Smooth muscle cell (in vitro differentiated cells): ENCODE data around the gene ANO6. TPM values are rescaled to one million over a fixed set of nuclear protein-coding genes. Genes with fewer than 3 reads are reported as not detected.

Experiments used
- DNase-seq: peaks from one replicate; lab custom pipeline; 2025; ENCODE audit not compliant: unreplicated experiment; lab: John Stamatoyannopoulos, UW
- H2AFZ ChIP-seq: fragments of 200-600 bp; sonication (generic); 2 replicates; pipeline ENCODE4 v1.6.0; 2016; ENCODE audit warnings: antibody characterized with exemption, low read depth, mild to moderate bottlenecking
- H3F3A ChIP-seq: fragments of 200-600 bp; sonication (generic); 2 replicates; pipeline ENCODE4 v1.6.0; 2017; ENCODE audit warnings: antibody characterized with exemption, low read depth
- H3K27ac ChIP-seq: fragments of 200-600 bp; sonication (generic); 2 replicates; pipeline ENCODE4 v1.5.1; 2016; ENCODE audit warnings: low read depth, mild to moderate bottlenecking
- H3K27me3 ChIP-seq: fragments of 200-600 bp; sonication (generic); 2 replicates; pipeline ENCODE4 v1.6.1; 2016; ENCODE audit warnings: low read depth, mild to moderate bottlenecking
- H3K36me3 ChIP-seq: fragments of 200-600 bp; sonication (generic); 2 replicates; pipeline ENCODE4 v1.5.1; 2016; ENCODE audit warnings: low read depth
- H3K4me1 ChIP-seq: fragments of 200-600 bp; sonication (generic); 2 replicates; pipeline ENCODE4 v1.5.1; 2016; ENCODE audit warnings: low read depth
- H3K4me2 ChIP-seq: fragments of 200-600 bp; sonication (generic); 2 replicates; pipeline ENCODE4 v1.6.0; 2016; ENCODE audit warnings: mild to moderate bottlenecking
- H3K4me3 ChIP-seq: fragments of 200-600 bp; sonication (generic); 2 replicates; pipeline ENCODE4 v1.5.1; 2016; ENCODE audit warnings: mild to moderate bottlenecking
- H3K79me2 ChIP-seq: fragments of 200-600 bp; sonication (generic); 2 replicates; pipeline ENCODE4 v1.6.0; 2016; ENCODE audit warnings: low read depth, mild to moderate bottlenecking
- H3K9ac ChIP-seq: fragments of 200-600 bp; sonication (generic); 2 replicates; pipeline ENCODE4 v1.6.0; 2016; ENCODE audit warnings: low read depth
- H3K9me3 ChIP-seq: fragments of 200-600 bp; sonication (generic); replicated peaks from 2 replicates; pipeline ENCODE4 v1.5.1; 2016; ENCODE audit warnings: low read depth
- H4K20me1 ChIP-seq: fragments of 200-600 bp; sonication (generic); 2 replicates; pipeline ENCODE4 v1.6.0; 2016; ENCODE audit warnings: low read depth
- CTCF ChIP-seq: fragments of 200-600 bp; sonication (generic); IDR thresholded peaks from 2 replicates; pipeline ENCODE4 v1.5.1; 2017; ENCODE audit warnings: borderline replicate concordance, mild to moderate bottlenecking, antibody characterized with exemption; ENCODE audit not compliant: insufficient read depth, poor library complexity, severe bottlenecking
- WGBS: methylation state at CpG from one replicate; pipeline ENCODE4 v1.1.7; 2016; ENCODE audit warnings: low lambda C conversion rate; 5-methylcytosine and 5-hydroxymethylcytosine counted together
- polyA plus RNA-seq: library from polyadenylated mRNA; unstranded; fragments of >200 nt; fragmentation: Nextera tagmentation; extraction: Ambion mirVana; gene quantifications from 2 replicates; pipeline ENCODE4 v1.2.1, GENCODE V29; 2016
- total RNA-seq: library from RNA; depleted of rRNA; stranded (reverse); fragments of >200 nt; gene quantifications from 2 replicates; pipeline ENCODE4 v1.2.3, GENCODE V29; 2014

The ANO6 gene
- total and polyA plus RNA-seq, 2 experiments from 2014 or later = 44.8 to 106 TPM

- Histone ChIP-seq H3F3A (no peaks in the 10 kb centered on the region), H3K4me2 (no peak overlapping the region), H3K9ac (no peak overlapping the region), H3K36me3 (no peaks in the 10 kb centered on the region), H3K27ac (no peak overlapping the region), H4K20me1 (no peaks in the 10 kb centered on the region), H3K9me3 (no peaks in the 10 kb centered on the region), H3K79me2 (no peaks in the 10 kb centered on the region), H3K4me1 (no peaks in the 10 kb centered on the region), H2AFZ (no peak overlapping the region), H3K27me3 (no peaks in the 10 kb centered on the region), H3K4me3 (no peak overlapping the region)
- WGBS = 78% methylated on average over 4 of the region's 4 CpGs
- TF ChIP-seq CTCF = no peak
- DNase-seq = no peak
These were observed 243.2 kb downstream of the ANO6 start for GRCh38 chr12:45458854-45459807.

GRCh38 chr12:45462506-45462905, 246.6 kb downstream of the ANO6 start:
- H3K27ac ChIP-seq = no peak overlapping the region
- no peaks in the 10 kb centered on the region for H4K20me1 ChIP-seq
- no peak overlapping the region for H2AFZ ChIP-seq
- no peaks in the 10 kb centered on the region for H3K4me1 ChIP-seq
- no peaks in the 10 kb centered on the region for H3K9me3 ChIP-seq
- H3K36me3 ChIP-seq = no peaks in the 10 kb centered on the region
- H3K4me3 ChIP-seq = no peak overlapping the region
- no peak for TF ChIP-seq CTCF
- no peaks in the 10 kb centered on the region for H3K27me3 ChIP-seq
- no peak for DNase-seq
- H3K79me2 ChIP-seq = no peaks in the 10 kb centered on the region
- no peaks in the 10 kb centered on the region for H3F3A ChIP-seq
- no peak overlapping the region for H3K4me2 ChIP-seq
- no peak overlapping the region for H3K9ac ChIP-seq
- WGBS = 85% methylated on average over 4 of the region's 4 CpGs

- H3K9me3 ChIP-seq = no peaks in the 10 kb centered on the region
- H3F3A ChIP-seq = no peaks in the 10 kb centered on the region
- no peak overlapping the region for H3K4me3 ChIP-seq
- H3K27ac ChIP-seq = no peak overlapping the region
- DNase-seq = no peak
- H3K4me2 ChIP-seq = no peak overlapping the region
- H3K4me1 ChIP-seq = no peaks in the 10 kb centered on the region
- no peaks in the 10 kb centered on the region for H3K79me2 ChIP-seq
- no peak overlapping the region for H3K9ac ChIP-seq
- no peaks in the 10 kb centered on the region for H4K20me1 ChIP-seq
- H2AFZ ChIP-seq = no peak overlapping the region
- H3K36me3 ChIP-seq = no peaks in the 10 kb centered on the region
- 84% methylated on average over 4 of the region's 4 CpGs for whole genome bisulfite sequencing
- no peak for TF ChIP-seq CTCF
- H3K27me3 ChIP-seq = no peaks in the 10 kb centered on the region
These were observed 248.8 kb downstream of the ANO6 start for GRCh38 chr12:45464699-45465098.
